ENCODE measurements around the gene WEE1.
"Not testable (repeated sequence)": the region's sequence is repeated elsewhere in the genome, so short reads cannot be mapped to it uniquely, and the experiment has no call there.

Gene WEE1

DNA sequence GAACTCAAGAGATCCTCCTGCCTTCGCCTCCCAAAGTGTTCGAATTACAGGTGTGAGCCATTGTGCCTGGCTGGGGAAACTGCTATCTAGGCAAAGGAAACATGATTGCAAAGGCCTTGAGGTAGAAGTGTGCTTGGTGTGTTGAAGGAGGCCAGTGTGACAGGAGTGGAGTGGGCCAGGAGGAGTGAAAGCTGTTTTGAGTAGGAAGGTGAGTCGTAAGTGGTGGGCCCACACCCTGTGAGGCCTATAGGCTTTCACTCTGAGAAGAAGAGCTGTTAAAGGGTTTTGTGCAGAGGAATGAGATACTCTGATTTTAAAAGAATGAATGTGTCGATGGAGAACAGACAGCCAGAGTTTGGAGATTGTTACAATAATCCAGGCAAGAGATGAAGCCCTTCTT lies 43.4 kb downstream of the WEE1 start:
- Mint-ChIP-seq H3K4me1 (ENCODE audit: low read depth) (peaks cover 49% of the 10 kb centered on the region), H3K27ac (peak overlapping the region; percentile 0), H3K27me3 (no peaks in the 10 kb centered on the region), H3K36me3 (ENCODE audit: low read depth) (no peaks in the 10 kb centered on the region), H3K9me3 (no peaks in the 10 kb centered on the region), H3K4me3 (no peak overlapping the region)

DNA sequence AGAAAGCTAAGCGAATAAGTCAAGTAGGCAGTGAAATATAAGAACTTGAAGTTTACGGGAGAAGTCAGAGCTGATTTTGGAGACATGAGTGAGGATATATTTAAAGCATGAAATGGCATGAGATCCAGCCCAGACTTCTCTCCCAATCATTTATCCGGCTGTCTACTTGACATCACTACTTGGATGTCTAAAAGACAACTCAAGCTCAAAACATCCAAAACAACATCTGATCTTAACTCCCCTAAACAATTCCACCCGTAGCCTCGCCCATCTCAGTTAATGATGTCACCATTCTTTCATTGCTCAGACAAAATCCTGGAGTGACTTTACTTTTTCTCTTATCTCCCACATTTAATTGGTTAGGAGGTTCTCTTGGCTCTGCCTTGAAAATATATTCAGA lies 44.5 kb downstream of the WEE1 start:
- Mint-ChIP-seq H3K9me3 (no peaks in the 10 kb centered on the region), H3K36me3 (ENCODE audit: low read depth) (no peaks in the 10 kb centered on the region), H3K27ac (no peak overlapping the region), H3K27me3 (no peaks in the 10 kb centered on the region), H3K4me3 (no peak overlapping the region), H3K4me1 (ENCODE audit: low read depth) (peaks cover 40% of the 10 kb centered on the region)

DNA sequence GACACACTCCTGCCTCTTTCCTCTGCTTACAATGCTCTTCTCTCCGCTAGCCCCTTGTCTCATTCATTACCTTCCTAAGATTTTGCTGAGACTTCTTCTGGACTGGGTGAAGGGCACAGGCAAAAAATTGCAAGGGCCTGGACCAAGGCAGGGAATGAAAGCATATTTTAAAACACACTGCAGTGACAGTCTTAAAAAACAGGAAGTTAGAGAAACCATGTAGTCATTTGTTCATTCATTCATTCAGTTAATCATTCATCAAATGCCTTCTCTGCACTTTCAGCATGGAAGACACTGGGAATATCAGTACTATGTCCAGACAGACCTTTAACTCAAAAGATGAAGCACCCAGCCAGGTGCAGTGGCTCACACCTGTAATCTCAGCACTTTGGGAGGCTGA lies 45.5 kb downstream of the WEE1 start:
- Mint-ChIP-seq H3K27me3 (no peaks in the 10 kb centered on the region), H3K27ac (peak overlapping the region; percentile 4), H3K4me1 (ENCODE audit: low read depth) (peaks cover 30% of the 10 kb centered on the region), H3K9me3 (no peaks in the 10 kb centered on the region), H3K36me3 (ENCODE audit: low read depth) (no peaks in the 10 kb centered on the region), H3K4me3 (no peak overlapping the region)

DNA sequence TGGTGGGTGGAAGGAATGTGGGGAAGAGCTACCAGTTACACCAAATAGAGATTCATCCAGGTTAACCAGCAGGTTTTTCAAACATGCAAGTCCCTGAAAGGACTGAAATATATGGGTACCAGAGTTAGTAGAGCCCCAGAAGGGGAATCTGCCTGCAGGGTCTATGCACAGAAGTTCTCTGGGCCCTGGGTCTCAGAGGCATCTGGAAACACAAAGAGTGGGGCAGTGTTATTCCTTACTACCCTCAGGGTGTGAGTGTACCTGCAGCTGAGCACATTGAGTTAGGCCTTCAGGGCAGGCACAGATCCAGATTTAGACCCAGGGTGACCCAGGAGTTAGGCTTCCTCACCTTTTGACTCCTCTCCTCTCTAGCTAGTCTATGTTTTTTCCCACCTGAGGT lies 46.5 kb downstream of the WEE1 start:
- no peaks in the 10 kb centered on the region for H3K27me3 Mint-ChIP-seq
- H3K9me3 Mint-ChIP-seq, result no peaks in the 10 kb centered on the region
- no peak overlapping the region for H3K4me3 Mint-ChIP-seq
- no peaks in the 10 kb centered on the region for H3K36me3 Mint-ChIP-seq (ENCODE audit: low read depth)
- H3K4me1 Mint-ChIP-seq (ENCODE audit: low read depth), result peaks cover 21% of the 10 kb centered on the region
- H3K27ac Mint-ChIP-seq, result no peak overlapping the region

DNA sequence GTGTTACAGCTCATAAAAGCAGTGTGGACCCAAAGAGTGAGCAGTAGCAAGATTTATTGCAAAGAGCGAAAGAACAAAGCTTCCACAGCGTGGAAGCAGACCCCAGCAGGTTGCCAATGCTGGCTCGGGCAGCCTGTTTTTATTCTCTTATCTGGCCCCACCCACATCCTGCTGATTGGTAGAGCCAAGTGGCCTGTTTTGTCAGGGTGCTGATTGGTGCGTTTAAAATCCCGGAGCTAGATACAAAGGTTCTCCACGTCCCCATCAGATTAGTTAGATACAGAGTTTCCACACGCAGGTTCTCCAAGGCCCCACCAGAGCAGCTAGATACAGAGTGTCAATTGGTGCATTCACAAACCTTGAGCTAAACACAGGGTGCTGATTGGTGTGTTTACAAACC lies 48.9 kb downstream of the WEE1 start:
- not testable (repeated sequence) for H3K4me1 Mint-ChIP-seq (ENCODE audit: low read depth); H3K4me3 Mint-ChIP-seq; H3K36me3 Mint-ChIP-seq (ENCODE audit: low read depth); H3K27me3 Mint-ChIP-seq; H3K9me3 Mint-ChIP-seq; H3K27ac Mint-ChIP-seq

DNA sequence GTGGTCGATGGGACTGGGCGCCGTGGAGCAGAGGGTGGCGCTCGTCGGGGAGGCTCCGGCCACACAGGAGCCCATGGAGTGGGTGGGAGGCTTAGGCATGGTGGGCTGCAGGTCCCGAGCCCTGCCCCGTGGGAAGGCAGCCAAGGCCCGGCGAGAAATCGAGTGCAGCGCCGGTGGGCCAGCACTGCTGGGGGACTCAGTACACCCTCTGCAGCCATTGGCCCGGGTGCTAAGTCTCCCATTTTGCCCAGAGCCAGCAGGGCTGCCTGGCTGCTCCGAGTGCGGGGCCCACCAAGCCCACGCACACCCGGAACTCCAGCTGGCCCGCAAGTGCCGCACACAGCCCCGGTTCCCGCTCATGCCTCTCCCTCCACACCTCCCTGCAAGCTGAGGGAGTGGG lies 49.6 kb downstream of the WEE1 start:
- not testable (repeated sequence) for H3K9me3 Mint-ChIP-seq; H3K27me3 Mint-ChIP-seq; H3K36me3 Mint-ChIP-seq (ENCODE audit: low read depth); H3K4me3 Mint-ChIP-seq; H3K4me1 Mint-ChIP-seq (ENCODE audit: low read depth); H3K27ac Mint-ChIP-seq

DNA sequence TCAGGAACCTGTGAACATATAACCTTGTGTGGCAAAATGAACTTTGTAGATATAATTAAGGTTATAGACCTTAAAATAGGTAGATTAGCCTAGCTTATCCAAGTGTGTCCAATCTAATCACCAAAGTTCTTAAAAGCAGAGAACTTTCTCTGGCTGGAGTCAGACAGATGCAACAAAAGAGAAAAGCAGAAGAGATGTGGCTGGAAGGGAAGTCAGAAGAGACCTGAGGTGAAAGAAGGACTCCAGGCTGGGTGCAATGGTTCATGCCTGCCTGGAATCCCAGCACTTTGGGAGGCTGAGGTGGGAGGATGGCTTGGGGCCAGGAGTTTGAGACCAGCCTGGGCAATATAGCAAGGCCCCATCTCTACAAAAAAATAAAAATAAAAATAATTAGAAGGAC lies 51.0 kb downstream of the WEE1 start:
- no peaks in the 10 kb centered on the region for H3K4me1 Mint-ChIP-seq (ENCODE audit: low read depth)
- H3K27ac Mint-ChIP-seq, result no peak overlapping the region
- H3K9me3 Mint-ChIP-seq, result no peaks in the 10 kb centered on the region
- no peaks in the 10 kb centered on the region for H3K36me3 Mint-ChIP-seq (ENCODE audit: low read depth)
- H3K4me3 Mint-ChIP-seq, result no peak overlapping the region
- peaks cover 3% of the 10 kb centered on the region for H3K27me3 Mint-ChIP-seq

DNA sequence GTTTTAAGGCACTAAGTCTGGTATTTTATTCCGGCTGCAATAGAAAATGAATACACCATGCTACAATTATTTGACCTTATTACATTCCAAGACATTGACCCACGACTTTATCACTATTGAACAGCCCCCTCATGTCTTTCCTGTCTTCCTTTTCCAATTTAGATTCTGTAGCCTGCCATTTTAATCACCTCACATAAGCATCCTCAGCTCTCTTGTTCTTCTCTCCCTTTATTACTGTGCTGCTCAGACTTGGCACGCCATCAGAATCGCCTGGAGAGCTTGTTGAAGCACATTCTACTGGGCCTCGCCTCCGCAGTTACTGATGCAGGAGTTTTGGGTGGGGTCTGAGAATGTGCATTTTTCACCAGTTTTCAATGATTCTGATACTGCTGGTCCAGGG lies 51.7 kb downstream of the WEE1 start:
- no peaks in the 10 kb centered on the region for H3K4me1 Mint-ChIP-seq (ENCODE audit: low read depth)
- no peaks in the 10 kb centered on the region for H3K9me3 Mint-ChIP-seq
- no peak overlapping the region for H3K27ac Mint-ChIP-seq
- H3K27me3 Mint-ChIP-seq, result peaks cover 3% of the 10 kb centered on the region
- no peaks in the 10 kb centered on the region for H3K36me3 Mint-ChIP-seq (ENCODE audit: low read depth)
- H3K4me3 Mint-ChIP-seq, result no peak overlapping the region

DNA sequence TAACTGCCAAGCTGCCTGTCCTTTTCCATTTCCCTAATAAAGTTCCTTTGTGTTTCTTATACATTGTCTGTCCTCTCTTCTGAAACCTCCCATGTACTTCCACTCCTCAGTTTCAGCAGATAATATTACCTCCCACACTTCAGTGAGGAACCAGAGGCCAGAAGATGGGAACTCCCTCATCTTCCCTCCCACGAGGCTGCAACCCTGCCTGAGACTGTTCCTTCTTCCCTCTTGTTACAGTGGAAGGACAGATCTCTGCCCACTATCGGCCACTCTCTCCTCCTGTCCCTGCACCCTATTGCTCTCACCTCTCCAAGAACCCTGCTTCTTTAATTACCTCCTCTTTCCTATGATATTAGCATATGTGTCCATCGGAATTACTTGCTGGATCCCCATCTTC lies 52.3 kb downstream of the WEE1 start:
- no peaks in the 10 kb centered on the region for H3K9me3 Mint-ChIP-seq
- peaks cover 3% of the 10 kb centered on the region for H3K27me3 Mint-ChIP-seq
- no peak overlapping the region for H3K4me3 Mint-ChIP-seq
- H3K36me3 Mint-ChIP-seq (ENCODE audit: low read depth), result no peaks in the 10 kb centered on the region
- no peaks in the 10 kb centered on the region for H3K4me1 Mint-ChIP-seq (ENCODE audit: low read depth)
- no peak overlapping the region for H3K27ac Mint-ChIP-seq

DNA sequence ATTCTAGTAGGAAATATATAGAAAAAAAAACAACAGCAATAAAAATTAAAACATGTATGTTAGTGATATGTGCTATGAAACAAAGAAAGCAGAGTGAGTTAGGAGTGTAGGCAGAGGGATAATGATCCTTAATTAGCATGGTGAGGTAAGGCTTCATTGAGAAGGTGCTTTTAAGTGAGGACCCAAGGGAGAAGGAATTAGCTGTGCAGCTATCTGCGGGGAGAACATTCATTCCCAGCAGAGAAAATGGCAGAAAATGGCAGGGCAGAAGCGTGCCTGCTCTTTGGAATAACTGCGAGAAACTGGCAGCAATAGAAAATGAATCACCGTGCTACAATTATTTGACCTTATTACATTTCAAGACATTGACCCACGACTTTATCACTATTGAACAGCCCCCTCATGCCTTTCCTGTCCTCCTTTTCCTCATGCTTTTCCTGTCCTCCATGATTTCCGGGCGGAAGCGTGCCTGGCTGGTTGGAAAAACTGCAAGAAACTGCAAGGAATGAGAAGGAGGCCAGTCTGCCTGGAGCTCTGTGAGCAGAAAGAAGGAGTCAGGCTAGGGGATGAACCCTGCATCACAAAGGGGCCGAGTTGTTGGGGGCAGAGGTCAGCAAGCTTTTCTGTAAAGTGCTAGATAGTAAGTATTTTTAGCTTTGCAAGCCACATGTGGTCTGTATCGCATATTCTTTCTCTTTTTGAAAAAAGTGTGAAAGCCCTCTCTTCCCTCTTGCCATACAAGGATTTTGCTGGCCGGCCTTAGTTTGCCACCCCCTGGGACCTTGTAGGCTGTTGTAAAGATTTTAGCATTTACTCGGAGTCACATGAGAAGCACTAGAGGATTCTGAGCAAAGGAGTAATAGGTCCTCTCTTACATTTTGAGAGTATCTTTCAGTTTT lies 53.3 kb downstream of the WEE1 start:
- no peak overlapping the region for H3K27ac Mint-ChIP-seq
- H3K27me3 Mint-ChIP-seq, result peaks cover 3% of the 10 kb centered on the region
- no peak overlapping the region for H3K4me3 Mint-ChIP-seq
- no peaks in the 10 kb centered on the region for H3K4me1 Mint-ChIP-seq (ENCODE audit: low read depth)
- no peaks in the 10 kb centered on the region for H3K36me3 Mint-ChIP-seq (ENCODE audit: low read depth)
- H3K9me3 Mint-ChIP-seq, result no peaks in the 10 kb centered on the region

DNA sequence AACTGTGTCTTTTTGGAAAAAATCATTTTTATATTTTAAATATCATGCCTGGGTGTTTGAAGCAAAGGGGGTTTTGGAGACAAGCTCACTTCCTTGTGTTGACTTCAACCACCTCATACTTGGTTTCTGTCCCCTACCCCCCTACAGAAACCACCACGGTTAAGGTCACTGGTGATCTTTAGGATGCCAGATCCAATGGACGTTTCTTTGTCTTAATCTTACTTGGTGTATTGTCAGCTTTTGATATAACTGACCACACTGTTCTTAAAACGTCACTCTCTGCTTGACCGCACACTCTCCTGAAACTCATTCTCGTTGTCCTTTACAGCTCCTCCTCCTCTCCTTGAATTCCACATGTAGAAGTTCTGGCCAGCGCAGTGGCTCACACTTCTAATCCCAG lies 55.6 kb downstream of the WEE1 start:
- H3K36me3 Mint-ChIP-seq (ENCODE audit: low read depth), result no peaks in the 10 kb centered on the region
- H3K4me1 Mint-ChIP-seq (ENCODE audit: low read depth), result no peaks in the 10 kb centered on the region
- H3K4me3 Mint-ChIP-seq, result no peak overlapping the region
- H3K9me3 Mint-ChIP-seq, result peaks cover 7% of the 10 kb centered on the region
- peaks cover 3% of the 10 kb centered on the region for H3K27me3 Mint-ChIP-seq
- no peak overlapping the region for H3K27ac Mint-ChIP-seq

DNA sequence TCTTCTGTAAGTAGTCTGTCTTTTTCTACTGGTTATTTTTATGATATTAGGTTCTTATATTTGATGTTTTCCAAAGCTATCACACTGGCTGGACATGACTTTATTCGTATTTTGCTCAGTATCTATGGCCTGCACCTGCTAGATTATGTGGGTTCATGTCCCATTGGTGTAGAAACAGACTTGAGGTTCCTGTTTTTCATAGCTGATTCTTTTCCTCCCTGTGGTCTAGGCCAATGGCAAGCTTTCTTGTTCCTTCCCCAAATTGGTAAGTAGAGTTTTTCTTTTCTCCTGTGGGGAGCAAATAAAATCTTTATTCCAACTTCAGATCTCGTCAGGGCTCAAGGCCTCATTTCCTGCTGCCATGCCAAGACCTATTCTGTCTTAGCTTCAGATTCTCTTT lies 60.2 kb downstream of the WEE1 start:
- Mint-ChIP-seq H3K9me3 (peaks cover 7% of the 10 kb centered on the region), H3K27ac (no peak overlapping the region), H3K4me3 (no peak overlapping the region), H3K4me1 (ENCODE audit: low read depth) (no peaks in the 10 kb centered on the region), H3K27me3 (no peaks in the 10 kb centered on the region), H3K36me3 (ENCODE audit: low read depth) (no peaks in the 10 kb centered on the region)

DNA sequence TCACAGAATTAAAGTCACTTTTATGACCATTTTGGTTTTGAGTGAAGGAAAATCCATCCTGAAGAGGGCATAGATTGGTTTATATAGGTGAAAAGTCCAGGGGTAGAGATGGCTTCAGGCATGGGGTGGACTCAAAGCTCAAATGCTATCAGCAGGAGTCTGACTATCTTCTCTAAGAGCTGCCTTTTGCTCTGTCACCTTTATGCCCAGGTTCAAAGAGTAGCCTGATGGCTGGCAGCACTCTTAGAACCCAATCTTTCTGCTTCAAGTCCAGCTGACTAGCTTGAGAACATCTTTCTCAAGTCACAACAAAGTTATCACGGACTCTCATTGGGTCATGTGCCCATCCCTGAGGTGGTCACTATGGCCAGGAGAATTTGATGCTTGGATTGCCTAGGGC lies 63.2 kb downstream of the WEE1 start:
- H3K4me1 Mint-ChIP-seq (ENCODE audit: low read depth), result peaks cover 4% of the 10 kb centered on the region
- no peaks in the 10 kb centered on the region for H3K27me3 Mint-ChIP-seq
- H3K9me3 Mint-ChIP-seq, result peaks cover 7% of the 10 kb centered on the region
- H3K27ac Mint-ChIP-seq, result no peak overlapping the region
- H3K4me3 Mint-ChIP-seq, result no peak overlapping the region
- H3K36me3 Mint-ChIP-seq (ENCODE audit: low read depth), result no peaks in the 10 kb centered on the region

DNA sequence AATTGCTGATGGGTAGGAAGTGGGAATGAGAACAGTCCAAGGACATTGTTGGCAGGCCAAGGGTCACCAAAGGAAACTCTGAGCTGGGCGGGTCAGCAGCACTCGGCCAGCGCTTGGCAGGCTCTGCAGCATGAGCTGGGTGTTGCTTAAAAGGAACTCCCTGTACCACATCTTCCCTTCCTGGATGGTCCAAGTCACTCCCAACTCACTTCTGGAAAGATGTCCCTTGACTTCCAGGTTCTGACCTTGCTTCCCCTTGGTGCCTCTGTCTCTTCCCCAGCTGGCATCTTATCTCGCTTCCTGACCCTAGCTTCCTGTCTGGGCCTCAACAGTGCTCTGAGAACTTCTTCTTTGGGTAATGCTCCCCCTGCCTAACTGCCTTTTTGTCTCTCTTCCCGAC lies 65.6 kb downstream of the WEE1 start:
- H3K4me1 Mint-ChIP-seq (ENCODE audit: low read depth), result peaks cover 7% of the 10 kb centered on the region
- H3K27me3 Mint-ChIP-seq, result no peaks in the 10 kb centered on the region
- no peak overlapping the region for H3K27ac Mint-ChIP-seq
- no peak overlapping the region for H3K4me3 Mint-ChIP-seq
- no peaks in the 10 kb centered on the region for H3K36me3 Mint-ChIP-seq (ENCODE audit: low read depth)
- no peaks in the 10 kb centered on the region for H3K9me3 Mint-ChIP-seq
